HG03066 (cell line): Measurements from ENCODE around the gene FEN1.

ENCODE experiments used
- ATAC-seq: cut with Tn5 transposase; IDR thresholded peaks from one replicate; pipeline ENCODE4 v1.9.1; 2021; ENCODE audit warnings: low read depth; ENCODE audit not compliant: unreplicated experiment

Gene FEN1, protein sequence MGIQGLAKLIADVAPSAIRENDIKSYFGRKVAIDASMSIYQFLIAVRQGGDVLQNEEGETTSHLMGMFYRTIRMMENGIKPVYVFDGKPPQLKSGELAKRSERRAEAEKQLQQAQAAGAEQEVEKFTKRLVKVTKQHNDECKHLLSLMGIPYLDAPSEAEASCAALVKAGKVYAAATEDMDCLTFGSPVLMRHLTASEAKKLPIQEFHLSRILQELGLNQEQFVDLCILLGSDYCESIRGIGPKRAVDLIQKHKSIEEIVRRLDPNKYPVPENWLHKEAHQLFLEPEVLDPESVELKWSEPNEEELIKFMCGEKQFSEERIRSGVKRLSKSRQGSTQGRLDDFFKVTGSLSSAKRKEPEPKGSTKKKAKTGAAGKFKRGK

DNA sequence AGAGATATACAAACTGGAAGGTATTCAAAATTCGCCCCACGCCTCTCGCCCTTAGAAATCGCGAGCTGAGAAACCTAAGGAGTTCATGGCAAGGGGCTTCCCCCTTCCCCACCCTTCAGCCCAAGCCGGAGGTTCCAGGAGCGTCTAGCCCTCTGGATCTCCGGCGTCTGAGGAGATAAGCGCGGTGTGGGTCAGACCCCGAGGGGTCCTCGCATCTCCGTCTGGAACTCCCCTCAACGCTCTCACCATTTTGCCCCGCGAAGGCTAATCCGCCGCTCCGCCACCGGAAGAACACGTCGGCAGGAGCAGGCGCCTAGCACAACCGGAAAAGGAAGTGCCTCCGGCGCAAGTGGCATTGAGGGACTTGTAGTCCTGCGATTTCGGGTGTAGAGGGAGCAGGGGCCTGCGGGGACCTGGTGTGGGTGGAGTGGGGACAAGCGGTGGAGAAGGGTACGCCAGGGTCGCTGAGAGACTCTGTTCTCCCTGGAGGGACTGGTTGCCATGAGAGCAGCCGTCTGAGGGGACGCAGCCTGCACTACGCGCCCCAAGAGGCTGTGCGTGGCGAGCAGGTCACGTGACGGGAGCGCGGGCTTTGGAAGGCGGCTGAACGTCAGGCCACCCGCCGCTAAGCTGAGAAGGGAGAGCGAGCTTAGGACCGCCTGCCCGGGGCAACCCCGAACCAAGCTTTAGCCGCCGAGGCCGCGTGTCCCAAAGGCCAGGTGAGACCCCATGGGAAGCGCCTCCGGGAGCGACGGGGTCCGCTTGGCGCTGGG lies at the start of gene FEN1, which contains the start of gene TMEM258:
TSS of gene FEN1 (plus strand) at position 602 of the 773 bp plus-strand sequence. CDS start 2,451 bp downstream, outside the sequence.
TSS of gene TMEM258 (minus strand) at position 290 of the 773 bp plus-strand sequence. CDS start at position 249, 41 bp downstream.
- ATAC-seq, result peak; percentile 77

DNA sequence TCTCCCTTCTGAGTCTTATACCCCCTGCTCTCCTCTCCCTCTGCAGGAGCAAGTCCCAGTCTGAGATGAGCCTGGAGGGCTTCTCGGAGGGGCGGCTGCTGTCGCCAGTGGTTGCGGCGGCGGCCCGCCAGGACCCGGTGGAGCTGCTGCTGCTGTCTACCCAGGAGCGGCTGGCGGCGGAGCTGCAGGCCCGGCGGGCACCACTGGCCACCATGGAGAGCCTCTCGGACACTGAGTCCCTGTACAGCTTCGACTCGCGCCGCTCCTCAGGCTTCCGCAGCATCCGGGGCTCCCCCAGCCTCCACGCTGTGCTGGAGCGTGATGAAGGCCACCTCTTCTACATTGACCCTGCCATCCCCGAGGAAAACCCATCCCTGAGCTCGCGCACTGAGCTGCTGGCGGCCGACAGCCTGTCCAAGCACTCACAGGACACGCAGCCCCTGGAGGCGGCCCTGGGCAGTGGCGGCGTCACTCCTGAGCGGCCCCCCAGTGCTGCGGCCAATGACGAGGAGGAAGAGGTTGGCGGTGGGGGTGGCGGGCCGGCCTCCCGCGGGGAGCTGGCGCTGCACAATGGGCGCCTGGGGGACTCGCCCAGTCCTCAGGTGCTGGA lies 49.1 kb upstream of the FEN1 start:
- ATAC-seq, result no peak

DNA sequence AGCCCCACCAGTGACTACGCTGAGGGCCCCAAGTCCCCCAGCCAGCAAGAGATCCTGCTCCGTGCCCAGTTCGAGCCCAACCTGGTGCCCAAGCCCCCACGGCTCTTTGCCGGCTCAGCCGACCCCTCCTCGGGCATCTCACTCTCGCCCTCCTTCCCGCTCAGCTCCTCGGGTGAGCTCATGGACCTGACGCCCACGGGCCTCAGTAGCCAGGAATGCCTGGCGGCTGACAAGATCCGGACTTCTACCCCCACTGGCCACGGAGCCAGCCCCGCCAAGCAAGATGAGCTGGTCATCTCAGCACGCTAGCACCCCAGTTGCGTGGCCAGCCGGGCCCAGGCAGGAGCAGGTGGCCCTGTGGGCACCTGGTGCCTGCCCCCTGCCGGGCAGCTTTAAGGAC lies 48.5 kb upstream of the FEN1 start:
- no peak for ATAC-seq

DNA sequence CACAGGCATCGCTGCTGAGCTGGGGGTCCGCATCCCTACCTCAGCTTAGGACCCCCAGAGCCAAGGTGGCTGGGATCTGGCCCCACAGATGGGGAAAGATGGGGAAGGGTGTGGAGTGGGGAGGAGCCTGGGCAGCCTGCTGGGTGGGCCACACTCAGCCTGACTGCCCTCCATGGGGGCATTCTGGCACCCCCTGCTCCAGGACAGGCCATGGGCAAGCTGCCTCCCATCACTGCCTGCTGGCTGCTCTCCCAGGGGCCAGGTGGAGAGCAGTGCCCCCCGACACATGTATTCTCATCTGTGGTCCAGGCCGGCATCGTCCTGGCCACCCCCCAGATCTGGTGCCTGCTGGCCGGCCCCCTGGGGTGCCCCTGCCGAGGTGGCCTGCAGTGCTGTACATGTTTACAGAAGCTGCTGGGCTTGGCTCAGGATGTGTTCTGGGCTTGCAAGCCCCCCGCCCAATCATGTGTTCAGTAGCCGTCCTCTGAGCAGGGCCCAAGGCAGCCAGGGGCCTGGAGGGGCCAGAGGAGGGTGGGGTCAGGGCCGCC lies 48.0 kb upstream of the FEN1 start:
- no peak for ATAC-seq

DNA sequence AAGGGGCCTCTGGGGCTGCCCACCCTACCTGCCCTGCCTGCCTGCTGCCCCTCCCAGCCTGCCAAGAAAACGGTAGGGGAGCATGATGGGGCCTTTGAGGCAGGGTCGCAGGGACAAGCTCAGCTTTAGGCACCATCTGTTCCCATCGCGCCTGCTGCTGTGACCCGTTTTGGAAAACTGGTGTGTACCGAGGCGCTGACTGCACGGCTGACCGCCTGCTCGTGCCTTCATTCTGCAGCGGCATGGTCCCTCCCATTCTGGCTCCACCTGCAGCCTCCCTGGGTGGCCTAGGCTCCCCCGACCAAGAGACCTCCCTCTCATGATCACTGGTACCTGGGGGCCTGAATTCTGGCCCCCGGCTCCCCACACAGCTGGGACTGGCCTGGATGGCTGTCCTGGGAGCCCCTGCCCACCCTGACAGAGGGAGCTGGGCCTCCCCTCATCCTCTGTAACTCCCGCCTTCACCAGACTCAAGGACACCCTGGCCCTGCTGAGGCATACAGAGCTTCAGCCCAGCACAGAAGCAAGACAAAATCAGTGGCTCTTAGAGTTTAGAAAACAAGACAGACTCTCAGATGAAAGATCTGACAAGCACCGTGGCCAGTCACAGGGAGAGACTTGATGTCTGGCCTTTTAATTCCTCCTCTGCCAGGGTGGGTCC lies 46.8 kb upstream of the FEN1 start:
- ATAC-seq, result no peak

DNA sequence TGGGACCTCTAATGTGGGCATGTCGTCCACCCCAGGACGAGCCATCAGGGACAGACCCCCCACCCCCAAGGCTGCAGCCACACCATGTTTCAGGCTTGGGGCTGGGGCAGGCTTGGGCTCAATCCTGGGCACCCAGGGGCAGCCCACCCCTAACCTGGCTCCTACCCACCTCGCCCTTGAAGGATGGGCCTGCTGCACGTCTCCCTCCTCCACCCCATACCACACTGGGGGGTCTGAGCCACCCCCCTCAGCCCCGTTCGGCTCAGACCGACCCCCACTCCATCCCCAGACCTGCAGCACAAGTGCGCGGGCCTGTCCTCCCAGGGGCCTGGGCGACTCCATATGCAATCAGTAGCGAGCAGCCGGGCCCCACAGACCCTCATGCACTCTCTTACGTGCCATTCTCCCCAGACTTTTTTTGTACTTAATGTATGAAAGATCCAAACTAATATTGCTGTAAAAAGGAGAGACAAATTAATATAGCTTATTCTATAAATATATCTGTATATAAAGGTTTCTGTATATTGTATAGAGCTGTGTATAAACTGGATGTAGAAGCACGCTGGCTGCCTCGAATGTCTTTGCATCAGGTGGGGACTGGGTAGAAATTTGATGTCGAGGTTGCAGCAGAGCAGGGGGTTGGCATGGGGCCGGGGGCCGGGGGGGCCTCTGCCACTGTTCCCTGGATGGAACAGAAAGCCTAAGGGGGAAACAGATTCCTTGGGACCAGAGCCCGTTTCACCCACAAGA lies 46.1 kb upstream of the FEN1 start:
- ATAC-seq, result no peak

DNA sequence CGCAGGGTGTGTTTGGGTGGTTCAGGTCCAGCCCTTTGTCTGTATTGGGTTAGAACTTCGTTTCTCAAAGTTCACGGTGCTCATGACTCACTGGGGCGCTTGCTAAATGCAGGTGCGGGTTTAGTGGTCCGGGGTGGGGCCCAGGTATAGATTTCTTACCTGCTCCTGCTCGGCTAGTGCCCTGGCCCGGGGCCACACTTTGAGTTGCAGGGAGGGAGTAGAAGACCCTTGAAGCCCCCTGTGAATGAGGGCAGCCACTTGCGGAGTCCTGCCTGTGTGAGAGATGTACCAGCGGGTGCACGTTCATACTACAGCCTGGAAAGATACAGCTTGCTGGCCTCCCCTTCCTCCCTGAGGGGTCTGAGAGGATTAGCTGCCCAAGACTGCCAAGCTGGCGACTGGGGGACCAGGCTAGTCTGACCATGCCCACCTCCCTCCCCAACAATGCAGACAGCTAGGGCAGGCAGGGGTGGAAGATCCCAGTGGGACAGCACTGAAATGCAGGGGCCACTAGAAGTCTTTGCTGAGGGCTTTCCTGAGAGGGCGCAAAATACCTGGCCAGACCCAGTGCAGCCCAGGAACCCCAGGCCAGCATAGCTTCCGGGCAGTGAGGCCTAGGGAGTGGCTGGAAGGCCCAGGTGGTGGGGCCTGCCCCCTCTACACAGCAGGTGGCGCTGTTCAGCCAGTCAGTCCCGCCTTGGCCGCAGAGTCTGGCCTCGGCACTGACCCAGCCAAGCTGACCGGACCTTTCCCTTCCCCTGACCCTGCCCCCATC lies 45.3 kb upstream of the FEN1 start:
- no peak for ATAC-seq

DNA sequence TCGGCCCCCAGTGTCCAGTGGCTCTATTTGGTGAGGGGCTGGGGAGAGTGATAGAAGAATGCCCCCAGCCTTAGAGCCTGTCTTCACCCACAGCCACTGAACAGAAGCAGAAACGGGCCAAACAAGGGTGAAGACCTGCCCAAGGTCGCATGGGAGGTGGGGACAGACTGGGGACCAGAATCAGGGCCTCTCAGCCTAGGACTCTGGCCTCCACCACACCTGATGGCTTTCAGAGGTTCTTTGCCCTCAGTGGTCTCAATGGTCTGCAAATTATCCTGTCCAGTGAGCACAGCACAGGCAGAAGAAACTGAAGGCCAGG lies 44.8 kb upstream of the FEN1 start:
- no peak for ATAC-seq

DNA sequence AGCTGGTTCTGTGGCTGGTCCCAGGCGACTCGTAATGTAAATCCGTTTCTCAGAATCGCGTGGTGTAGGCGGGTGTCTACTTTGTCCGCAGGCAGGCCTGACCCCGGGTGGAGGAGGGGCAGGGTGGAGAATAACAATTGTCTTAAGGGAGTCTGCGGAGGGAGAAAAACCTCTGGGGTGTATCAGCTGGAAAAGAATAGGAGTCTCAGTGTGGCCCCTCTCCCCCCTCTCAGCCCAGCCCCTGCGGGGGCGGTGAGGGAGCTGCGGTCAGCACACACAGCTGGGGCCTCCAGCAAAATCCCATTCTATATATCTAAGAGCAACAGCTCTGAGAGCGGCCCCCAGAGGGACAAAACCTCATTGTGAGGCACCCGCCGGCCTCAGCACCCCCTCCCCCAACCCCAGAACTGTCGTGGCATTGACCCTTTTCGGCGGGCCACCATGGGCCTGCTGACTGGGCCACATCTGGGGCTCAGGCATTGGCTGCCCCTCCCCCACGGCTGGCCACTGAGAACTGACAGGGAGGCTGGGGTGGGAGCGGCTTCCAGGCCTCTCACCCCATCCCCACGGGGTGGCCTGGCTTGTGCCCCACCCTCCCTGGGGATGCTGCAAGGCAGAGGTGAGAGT lies 43.0 kb upstream of the FEN1 start:
- no peak for ATAC-seq

DNA sequence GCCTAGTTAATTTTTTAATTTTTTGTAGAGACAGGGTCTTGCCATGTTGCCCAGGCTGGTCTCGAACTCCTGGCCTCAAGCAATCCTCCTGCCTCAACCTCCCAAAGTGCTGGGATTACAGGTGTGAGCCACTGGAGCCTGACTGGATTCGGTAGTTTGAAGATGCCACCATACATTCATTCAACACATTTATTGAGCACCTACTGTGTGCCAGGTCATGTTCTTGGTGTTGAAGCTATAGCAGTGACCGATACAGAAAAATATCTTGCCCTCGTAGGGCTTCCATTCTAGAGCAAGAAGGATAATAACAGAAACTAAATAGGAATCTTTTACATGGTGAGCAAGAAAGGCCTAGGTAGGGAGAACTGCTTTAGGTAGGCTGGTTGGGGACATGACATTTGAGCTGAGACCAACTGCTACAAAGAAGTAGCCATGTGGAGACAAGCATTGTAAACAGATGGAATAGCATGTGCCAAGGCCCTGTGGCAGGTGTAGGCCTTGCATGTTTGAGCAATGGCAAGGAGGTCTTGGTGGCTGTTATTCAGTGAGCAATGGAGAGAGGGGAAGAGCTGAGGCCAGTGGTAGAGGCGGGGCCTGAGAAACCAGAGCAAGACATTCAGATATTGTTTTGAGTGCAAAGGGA lies 42.0 kb upstream of the FEN1 start:
- no peak for ATAC-seq

DNA sequence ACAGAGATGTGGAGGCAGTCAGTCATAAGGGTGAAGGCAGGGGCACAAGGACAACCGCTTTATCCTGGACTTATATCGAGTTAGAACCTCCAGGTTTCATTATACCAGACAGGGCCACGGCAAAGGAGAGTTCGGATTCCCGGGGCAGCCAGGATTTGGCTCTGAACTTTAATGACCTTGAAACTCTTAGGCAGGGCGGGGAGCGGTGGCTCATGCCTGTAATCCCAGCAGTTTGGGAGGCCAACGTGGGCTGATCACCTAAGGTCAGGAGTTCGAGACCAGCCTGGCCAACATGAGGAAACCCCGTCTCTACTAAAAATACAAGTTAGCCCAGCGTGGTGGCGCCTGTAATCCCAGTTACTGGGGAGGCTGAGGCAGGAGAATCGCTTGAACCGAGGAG lies 41.3 kb upstream of the FEN1 start:
- ATAC-seq, result no peak

DNA sequence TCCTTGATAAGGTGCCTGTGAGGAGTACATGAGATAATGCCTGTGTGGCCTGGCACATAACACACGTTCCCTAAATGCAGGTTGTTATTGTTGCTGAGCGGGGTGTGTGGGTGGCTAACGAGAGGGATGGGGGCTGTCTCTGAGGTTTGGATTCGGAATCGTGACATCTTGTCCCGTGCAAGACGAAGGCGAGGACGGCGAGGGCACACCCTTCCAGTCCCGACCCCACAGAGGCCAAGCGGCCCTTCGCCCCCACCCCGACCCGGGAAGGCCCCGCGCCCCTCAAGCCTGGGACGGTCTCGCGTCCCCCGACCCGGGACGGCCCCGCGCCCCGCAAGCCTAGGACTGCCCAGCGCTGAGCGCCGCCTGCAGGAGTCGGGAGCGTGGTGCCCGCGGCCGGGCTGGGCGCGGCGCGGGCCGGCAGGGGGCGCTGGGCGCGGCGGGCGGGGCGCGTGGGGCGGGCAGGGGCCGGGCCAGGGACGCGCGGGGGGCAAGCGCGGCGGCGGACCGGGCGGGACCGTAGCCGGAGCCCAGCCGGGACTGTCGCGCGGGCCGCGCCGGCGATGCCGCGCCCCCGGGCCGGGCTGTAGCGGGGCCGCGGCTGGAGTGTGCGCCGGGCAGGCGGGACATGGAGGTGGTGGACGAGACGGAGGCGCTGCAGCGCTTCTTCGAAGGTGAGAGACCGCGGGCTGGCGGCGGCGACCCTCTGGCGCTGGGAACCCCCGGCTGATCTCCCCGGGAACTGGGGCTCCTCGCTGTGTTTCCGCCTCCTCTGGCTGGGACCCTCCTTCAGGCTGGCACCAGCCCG lies 40.4 kb upstream of the FEN1 start, which contains the start of gene MYRF:
TSS of gene MYRF (plus strand) at position 520 of the 808 bp plus-strand sequence. CDS start at position 629, 109 bp downstream.
- no peak for ATAC-seq

DNA sequence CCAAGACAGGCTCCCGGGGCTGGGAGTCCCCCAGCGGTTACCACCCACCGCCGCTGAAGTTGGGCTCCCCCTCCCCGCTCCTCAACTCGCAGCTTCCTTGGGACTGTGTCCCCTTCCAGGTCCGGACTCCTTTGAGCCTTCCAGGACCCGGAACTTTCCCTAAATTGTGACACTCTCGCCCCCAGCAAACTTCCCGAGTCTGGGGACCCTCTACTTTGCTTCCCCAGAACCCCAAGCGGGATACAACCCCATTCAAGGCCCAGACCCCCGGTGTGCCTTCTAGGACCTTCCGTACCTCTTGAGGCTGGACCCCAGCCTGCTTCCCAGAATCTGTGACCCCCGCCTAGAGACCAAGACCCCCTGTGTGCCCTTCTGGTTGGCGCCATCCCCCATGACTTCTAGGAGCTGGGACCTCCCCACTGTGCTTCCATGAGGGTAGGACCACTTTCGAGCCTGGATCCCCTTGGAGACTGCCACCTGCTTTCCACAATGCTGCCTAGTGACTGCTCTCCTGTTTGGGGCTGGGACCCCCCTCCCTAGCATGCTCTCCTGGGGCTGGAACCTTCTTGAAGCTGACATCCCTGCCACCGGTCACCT lies 39.7 kb upstream of the FEN1 start:
- no peak for ATAC-seq

DNA sequence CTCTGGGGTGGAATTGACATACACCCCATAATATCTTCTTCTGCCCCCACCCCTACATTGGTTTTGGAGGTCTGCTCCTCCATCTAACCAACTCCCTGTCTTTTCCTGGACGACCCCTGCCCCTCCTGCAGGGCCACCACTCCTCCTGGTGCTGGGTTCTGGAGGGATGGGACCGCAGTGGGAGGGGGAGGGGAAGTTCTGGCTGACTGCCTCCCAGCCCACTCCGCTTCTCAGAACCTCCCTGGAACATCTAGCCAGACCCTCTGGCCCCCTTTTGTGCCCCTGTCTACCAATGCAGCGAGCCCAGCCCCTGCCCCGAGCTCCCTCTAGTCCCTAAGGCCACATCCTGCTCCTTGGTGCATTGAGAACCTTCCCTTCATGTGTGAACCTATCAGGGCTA lies 39.0 kb upstream of the FEN1 start:
- no peak for ATAC-seq

DNA sequence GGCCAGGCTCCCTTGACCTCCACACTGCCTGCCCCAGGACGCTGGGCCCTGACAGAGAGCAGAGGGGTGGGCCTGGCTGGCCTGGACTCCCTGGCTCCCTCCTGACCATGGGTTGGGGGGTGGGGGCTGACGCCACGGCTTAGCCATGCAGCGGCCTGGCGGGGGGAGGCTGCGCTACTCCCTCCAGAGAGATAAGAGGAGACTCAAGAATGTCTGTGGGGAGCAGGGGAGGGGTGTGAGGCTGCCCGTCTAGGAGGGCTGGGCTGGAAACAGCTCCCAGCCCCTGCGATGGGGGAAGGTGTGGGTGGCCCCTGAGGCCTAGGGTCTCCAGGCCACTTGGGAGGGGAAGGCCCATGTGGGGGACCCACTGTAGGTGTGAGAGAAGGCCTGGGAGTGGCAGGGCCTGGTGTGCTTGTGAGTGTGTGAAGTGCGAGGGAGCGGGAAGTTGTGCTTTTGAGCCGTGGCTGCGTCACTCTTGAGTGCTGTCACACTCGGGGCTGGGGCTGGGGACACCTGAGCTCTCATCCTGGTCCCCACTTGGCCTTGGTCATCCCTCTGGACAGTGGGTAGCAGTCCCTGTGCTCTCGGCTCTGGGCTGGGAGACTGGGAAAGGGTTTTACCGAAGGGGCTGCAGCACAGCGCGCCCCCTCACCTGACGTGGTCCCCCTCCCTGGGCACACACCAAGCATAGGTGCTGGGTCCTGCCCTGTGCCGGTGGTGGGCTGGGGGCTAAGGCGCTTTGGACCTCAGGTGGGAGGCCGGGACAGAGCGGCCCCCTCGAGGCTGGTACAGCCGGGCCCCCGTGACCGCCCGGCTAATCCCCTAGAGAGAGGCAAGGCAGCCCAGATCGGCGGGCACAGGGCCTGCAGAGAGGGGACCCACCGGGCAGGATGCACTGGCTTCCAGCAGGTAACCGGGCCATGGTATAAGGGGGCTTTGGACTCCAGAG lies 37.9 kb upstream of the FEN1 start:
- ATAC-seq, result no peak

DNA sequence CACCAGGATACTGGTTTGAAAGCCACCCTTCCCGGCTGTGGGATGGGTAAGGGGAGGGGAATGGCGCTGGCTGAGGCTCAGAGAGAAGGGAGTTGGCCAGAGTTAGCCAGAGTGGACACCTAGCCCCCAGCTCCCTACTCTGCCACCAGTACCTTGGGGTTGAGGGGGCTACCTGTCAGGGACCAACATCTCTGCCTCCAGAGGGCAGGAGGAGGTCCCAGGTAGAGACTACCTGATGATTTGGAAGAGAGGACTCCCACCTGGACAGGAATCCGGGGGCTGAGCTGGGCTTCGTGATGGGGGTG lies 36.6 kb upstream of the FEN1 start:
- ATAC-seq, result no peak
